Right lobe of liver (tissue), 4 donors: ENCODE results near the gene KCNQ1OT1.

ENCODE experiments used
- CTCF ChIP-seq, 4 donors: fragments of 200-600 bp in 3 of 4; fragments of 450-650 bp in 1 of 4; IDR thresholded peaks; one replicate each; pipeline versions ENCODE4 v1.5.1 to v1.8.0; 2016 to 2022; ENCODE audit warnings: antibody characterized with exemption in 4 of 4, mild to moderate bottlenecking in 2 of 4
- POLR2A ChIP-seq: fragments of 450-650 bp; IDR thresholded peaks from one replicate; pipeline ENCODE4 v1.6.1; 2017; ENCODE audit warnings: antibody characterized with exemption, mild to moderate bottlenecking
- donor health status: DM: no; HTN: no; CAD: no.
- donor health status: DM: no; HTN: no; CAD: no.
- donor health status: DM: no; HTN: yes; CAD: no.

- no peak for TF ChIP-seq POLR2A
- TF ChIP-seq CTCF (IDR thresholded peaks at IDR 0.05): no peak
Observed at GRCh38 chr11:2572491-2573239, 127.1 kb downstream of the KCNQ1OT1 start.
